HL-60 (cell line): Measurements from ENCODE around the gene ZNF764.
"Not testable (repeated sequence)": the region's sequence is repeated elsewhere in the genome, so short reads cannot be mapped to it uniquely, and the experiment has no call there.

ENCODE experiments used
- DNase-seq, 2 experiments: peaks; one replicate each; pipeline ENCODE4 v3.0.0-alpha.2; 2010 to 2020; ENCODE audit warnings: low read depth in 1 of 2, low spot score in 1 of 2
- H3K27ac ChIP-seq: fragments of 250-450 bp; sonication (Bioruptor Pico); replicated peaks from 2 replicates; pipeline ENCODE4 v1.5.1; 2020; ENCODE audit warnings: mild to moderate bottlenecking, moderate library complexity
- H3K27me3 ChIP-seq: fragments of 250-450 bp; sonication (Bioruptor Pico); 2 replicates; pipeline ENCODE4 v1.5.1; 2021; ENCODE audit warnings: mild to moderate bottlenecking, moderate library complexity; ENCODE audit not compliant: insufficient read depth, poor library complexity, severe bottlenecking
- H3K4me3 ChIP-seq: replicated peaks from 2 replicates; pipeline ENCODE4 v1.5.1; 2011; ENCODE audit warnings: mild to moderate bottlenecking, control low read depth, low read length; ENCODE audit not compliant: insufficient read depth
- GABPA ChIP-seq: IDR thresholded peaks from 2 replicates; pipeline ENCODE4 v1.6.1; 2012; ENCODE audit warnings: low read depth
- POLR2AphosphoS5 ChIP-seq: IDR thresholded peaks from 2 replicates; pipeline ENCODE4 v1.6.1; 2012; ENCODE audit warnings: low read depth
- REST ChIP-seq: IDR thresholded peaks from 2 replicates; pipeline ENCODE4 v1.6.1; 2012; ENCODE audit warnings: low read depth; ENCODE audit not compliant: insufficient replicate concordance
- SPI1 ChIP-seq: IDR thresholded peaks from 2 replicates; pipeline ENCODE4 v1.6.1; 2012; ENCODE audit warnings: low read depth, mild to moderate bottlenecking, borderline replicate concordance
- TF ChIP-seq, protein P1 (sequence below): IDR thresholded peaks from one replicate; pipeline ENCODE4 v1.5.1; 2011; ENCODE audit warnings: low read length, control low read depth, inconsistent platforms; ENCODE audit not compliant: insufficient read depth

ZNF764 gene

DNA sequence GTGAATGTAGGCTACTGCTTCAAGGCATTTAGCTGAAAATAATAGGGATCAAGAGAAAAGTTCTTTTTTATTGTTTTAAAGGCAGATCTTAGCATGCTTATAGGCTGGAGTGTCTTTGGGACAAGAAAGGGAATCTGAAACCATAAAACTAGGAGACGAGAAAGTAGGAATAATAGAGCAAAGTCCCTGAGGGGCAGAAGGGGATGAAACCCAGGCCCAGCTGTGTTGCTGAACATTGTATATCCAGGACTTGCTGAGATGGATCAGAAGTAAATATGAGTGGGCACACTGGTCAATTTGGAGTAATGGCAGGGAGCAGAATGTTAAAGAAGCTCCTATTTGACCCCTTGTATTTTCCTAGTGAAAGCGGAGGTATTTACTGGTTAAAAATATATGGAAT, 42.8 kb upstream of the ZNF764 start:
- TF ChIP-seq REST: no peak
- TF ChIP-seq, protein P1, sequence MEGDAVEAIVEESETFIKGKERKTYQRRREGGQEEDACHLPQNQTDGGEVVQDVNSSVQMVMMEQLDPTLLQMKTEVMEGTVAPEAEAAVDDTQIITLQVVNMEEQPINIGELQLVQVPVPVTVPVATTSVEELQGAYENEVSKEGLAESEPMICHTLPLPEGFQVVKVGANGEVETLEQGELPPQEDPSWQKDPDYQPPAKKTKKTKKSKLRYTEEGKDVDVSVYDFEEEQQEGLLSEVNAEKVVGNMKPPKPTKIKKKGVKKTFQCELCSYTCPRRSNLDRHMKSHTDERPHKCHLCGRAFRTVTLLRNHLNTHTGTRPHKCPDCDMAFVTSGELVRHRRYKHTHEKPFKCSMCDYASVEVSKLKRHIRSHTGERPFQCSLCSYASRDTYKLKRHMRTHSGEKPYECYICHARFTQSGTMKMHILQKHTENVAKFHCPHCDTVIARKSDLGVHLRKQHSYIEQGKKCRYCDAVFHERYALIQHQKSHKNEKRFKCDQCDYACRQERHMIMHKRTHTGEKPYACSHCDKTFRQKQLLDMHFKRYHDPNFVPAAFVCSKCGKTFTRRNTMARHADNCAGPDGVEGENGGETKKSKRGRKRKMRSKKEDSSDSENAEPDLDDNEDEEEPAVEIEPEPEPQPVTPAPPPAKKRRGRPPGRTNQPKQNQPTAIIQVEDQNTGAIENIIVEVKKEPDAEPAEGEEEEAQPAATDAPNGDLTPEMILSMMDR: no peak
- TF ChIP-seq SPI1: no peak
- no peak for TF ChIP-seq GABPA
- no peak for TF ChIP-seq POLR2AphosphoS5
- H3K4me3 ChIP-seq: no peak overlapping the region
- H3K27ac ChIP-seq: no peak overlapping the region
- DNase-seq: no peak
- no peaks in the 10 kb centered on the region for H3K27me3 ChIP-seq

DNA sequence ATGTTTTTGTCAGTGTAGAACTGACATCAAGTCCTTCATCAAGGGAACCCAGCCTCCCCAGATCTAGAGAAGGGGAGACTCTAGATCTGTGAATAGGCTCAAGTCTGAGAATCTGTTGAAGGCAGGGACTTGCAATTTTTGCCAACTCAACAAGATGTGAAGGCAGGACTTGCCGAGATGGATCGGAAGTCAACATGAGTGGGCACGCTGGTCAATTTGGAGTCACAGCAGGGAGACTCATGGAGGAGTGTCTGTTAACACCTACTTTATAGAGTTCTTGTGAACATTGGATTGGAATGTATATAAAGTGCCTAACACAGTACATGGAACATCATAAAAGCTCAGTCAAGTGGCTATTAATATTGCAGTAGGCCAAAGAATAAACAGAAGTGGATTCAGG, 42.0 kb upstream of the ZNF764 start:
- no peak for DNase-seq
- H3K27me3 ChIP-seq: no peaks in the 10 kb centered on the region
- TF ChIP-seq REST (no peak), POLR2AphosphoS5 (no peak), GABPA (no peak), SPI1 (no peak)
- no peak overlapping the region for H3K4me3 ChIP-seq
- H3K27ac ChIP-seq: no peak overlapping the region

- no peak for TF ChIP-seq SPI1
- TF ChIP-seq POLR2AphosphoS5: no peak
- TF ChIP-seq, protein P1: no peak
- no peak for TF ChIP-seq GABPA
- TF ChIP-seq REST: no peak
Measured at GRCh38 chr16:30592871-30593270, 34.7 kb upstream of the ZNF764 start.

DNA sequence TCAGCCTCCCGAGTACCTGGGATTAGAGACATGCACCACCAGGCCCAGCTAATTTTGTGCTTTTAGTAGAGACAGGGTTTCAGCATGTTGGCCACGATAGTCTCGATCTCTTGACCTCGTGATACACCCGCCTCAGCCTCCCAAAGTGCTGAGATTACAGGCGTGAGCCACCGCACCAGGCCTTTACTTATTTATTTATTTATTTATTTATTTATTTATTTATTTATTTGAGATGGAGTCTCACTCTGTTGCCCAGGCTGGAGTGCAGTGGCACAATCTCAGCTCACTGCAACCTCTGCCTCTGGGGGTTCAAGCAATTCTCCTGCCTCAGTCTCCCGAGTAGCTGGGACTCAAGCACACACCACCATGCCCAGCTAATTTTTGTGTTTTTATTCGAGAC, 32.7 kb upstream of the ZNF764 start:
- H3K27ac ChIP-seq, H3K4me3 ChIP-seq, DNase-seq, H3K27me3 ChIP-seq: not testable (repeated sequence)

More at GRCh38 chr16:30592871-30593270, 34.7 kb upstream of the ZNF764 start:
- no peak overlapping the region for H3K27ac ChIP-seq
- no peak for DNase-seq
- H3K4me3 ChIP-seq: no peak overlapping the region
- H3K27me3 ChIP-seq: no peaks in the 10 kb centered on the region

- H3K27ac ChIP-seq, DNase-seq, H3K27me3 ChIP-seq, H3K4me3 ChIP-seq: not testable (repeated sequence)
Measured at GRCh38 chr16:30589582-30589981, 31.4 kb upstream of the ZNF764 start.
